ENCODE results near the gene PHPT1.

GRCh38 chr9:136825295-136826187 lies 23.7 kb upstream of the PHPT1 start:
- TF ChIP-seq, protein P1, sequence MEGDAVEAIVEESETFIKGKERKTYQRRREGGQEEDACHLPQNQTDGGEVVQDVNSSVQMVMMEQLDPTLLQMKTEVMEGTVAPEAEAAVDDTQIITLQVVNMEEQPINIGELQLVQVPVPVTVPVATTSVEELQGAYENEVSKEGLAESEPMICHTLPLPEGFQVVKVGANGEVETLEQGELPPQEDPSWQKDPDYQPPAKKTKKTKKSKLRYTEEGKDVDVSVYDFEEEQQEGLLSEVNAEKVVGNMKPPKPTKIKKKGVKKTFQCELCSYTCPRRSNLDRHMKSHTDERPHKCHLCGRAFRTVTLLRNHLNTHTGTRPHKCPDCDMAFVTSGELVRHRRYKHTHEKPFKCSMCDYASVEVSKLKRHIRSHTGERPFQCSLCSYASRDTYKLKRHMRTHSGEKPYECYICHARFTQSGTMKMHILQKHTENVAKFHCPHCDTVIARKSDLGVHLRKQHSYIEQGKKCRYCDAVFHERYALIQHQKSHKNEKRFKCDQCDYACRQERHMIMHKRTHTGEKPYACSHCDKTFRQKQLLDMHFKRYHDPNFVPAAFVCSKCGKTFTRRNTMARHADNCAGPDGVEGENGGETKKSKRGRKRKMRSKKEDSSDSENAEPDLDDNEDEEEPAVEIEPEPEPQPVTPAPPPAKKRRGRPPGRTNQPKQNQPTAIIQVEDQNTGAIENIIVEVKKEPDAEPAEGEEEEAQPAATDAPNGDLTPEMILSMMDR (IDR thresholded peaks at IDR 0.05; ENCODE audit: control extremely low read depth in 1 of 3, insufficient read depth in 1 of 3, low read depth in 1 of 3, low read length in 3 of 3), result no peak; a peak in 1 of 4 replicates
- TF ChIP-seq ATF2 (IDR thresholded peaks at IDR 0.05; ENCODE audit: low read length) (no peak), POLR2AphosphoS5 (IDR thresholded peaks at IDR 0.05; ENCODE audit: low read depth, low read length) (no peak), KDM5A (IDR thresholded peaks at IDR 0.05; ENCODE audit: low read length) (no peak), NRF1 (IDR thresholded peaks at IDR 0.05; ENCODE audit: low read depth, low read length) (no peak), HDAC6 (IDR thresholded peaks at IDR 0.05; ENCODE audit: low read depth, low read length) (no peak), EZH2 (IDR thresholded peaks at IDR 0.05; ENCODE audit: low read depth, low read length, severe bottlenecking) (no peak), POLR2A (IDR thresholded peaks at IDR 0.05; ENCODE audit: control extremely low read depth in 1 of 2, low read depth in 2 of 2, low read length in 2 of 2) (no peak), SIX5 (IDR thresholded peaks at IDR 0.05; ENCODE audit: low read depth, low read length) (no peak), GTF2F1 (IDR thresholded peaks at IDR 0.05; ENCODE audit: borderline replicate concordance, low read depth, low read length) (no peak)
- TF ChIP-seq, protein P2, sequence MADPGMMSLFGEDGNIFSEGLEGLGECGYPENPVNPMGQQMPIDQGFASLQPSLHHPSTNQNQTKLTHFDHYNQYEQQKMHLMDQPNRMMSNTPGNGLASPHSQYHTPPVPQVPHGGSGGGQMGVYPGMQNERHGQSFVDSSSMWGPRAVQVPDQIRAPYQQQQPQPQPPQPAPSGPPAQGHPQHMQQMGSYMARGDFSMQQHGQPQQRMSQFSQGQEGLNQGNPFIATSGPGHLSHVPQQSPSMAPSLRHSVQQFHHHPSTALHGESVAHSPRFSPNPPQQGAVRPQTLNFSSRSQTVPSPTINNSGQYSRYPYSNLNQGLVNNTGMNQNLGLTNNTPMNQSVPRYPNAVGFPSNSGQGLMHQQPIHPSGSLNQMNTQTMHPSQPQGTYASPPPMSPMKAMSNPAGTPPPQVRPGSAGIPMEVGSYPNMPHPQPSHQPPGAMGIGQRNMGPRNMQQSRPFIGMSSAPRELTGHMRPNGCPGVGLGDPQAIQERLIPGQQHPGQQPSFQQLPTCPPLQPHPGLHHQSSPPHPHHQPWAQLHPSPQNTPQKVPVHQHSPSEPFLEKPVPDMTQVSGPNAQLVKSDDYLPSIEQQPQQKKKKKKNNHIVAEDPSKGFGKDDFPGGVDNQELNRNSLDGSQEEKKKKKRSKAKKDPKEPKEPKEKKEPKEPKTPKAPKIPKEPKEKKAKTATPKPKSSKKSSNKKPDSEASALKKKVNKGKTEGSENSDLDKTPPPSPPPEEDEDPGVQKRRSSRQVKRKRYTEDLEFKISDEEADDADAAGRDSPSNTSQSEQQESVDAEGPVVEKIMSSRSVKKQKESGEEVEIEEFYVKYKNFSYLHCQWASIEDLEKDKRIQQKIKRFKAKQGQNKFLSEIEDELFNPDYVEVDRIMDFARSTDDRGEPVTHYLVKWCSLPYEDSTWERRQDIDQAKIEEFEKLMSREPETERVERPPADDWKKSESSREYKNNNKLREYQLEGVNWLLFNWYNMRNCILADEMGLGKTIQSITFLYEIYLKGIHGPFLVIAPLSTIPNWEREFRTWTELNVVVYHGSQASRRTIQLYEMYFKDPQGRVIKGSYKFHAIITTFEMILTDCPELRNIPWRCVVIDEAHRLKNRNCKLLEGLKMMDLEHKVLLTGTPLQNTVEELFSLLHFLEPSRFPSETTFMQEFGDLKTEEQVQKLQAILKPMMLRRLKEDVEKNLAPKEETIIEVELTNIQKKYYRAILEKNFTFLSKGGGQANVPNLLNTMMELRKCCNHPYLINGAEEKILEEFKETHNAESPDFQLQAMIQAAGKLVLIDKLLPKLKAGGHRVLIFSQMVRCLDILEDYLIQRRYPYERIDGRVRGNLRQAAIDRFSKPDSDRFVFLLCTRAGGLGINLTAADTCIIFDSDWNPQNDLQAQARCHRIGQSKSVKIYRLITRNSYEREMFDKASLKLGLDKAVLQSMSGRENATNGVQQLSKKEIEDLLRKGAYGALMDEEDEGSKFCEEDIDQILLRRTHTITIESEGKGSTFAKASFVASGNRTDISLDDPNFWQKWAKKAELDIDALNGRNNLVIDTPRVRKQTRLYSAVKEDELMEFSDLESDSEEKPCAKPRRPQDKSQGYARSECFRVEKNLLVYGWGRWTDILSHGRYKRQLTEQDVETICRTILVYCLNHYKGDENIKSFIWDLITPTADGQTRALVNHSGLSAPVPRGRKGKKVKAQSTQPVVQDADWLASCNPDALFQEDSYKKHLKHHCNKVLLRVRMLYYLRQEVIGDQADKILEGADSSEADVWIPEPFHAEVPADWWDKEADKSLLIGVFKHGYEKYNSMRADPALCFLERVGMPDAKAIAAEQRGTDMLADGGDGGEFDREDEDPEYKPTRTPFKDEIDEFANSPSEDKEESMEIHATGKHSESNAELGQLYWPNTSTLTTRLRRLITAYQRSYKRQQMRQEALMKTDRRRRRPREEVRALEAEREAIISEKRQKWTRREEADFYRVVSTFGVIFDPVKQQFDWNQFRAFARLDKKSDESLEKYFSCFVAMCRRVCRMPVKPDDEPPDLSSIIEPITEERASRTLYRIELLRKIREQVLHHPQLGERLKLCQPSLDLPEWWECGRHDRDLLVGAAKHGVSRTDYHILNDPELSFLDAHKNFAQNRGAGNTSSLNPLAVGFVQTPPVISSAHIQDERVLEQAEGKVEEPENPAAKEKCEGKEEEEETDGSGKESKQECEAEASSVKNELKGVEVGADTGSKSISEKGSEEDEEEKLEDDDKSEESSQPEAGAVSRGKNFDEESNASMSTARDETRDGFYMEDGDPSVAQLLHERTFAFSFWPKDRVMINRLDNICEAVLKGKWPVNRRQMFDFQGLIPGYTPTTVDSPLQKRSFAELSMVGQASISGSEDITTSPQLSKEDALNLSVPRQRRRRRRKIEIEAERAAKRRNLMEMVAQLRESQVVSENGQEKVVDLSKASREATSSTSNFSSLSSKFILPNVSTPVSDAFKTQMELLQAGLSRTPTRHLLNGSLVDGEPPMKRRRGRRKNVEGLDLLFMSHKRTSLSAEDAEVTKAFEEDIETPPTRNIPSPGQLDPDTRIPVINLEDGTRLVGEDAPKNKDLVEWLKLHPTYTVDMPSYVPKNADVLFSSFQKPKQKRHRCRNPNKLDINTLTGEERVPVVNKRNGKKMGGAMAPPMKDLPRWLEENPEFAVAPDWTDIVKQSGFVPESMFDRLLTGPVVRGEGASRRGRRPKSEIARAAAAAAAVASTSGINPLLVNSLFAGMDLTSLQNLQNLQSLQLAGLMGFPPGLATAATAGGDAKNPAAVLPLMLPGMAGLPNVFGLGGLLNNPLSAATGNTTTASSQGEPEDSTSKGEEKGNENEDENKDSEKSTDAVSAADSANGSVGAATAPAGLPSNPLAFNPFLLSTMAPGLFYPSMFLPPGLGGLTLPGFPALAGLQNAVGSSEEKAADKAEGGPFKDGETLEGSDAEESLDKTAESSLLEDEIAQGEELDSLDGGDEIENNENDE (IDR thresholded peaks at IDR 0.05; ENCODE audit: insufficient replicate concordance, low read length), result no peak
